HepG2 (cell line): ENCODE data around the gene PXDC1. TPM values are rescaled to one million over a fixed set of nuclear protein-coding genes. Genes with fewer than 3 reads are reported as not detected.

ENCODE experiments used
- ATAC-seq: fragments of 200-7000 bp; cut with Tn5 transposase; 3 replicates; pipeline ENCODE4 v1.9.1; 2020; ENCODE audit warnings: mild to moderate bottlenecking, moderate library complexity
- BruUV-seq: library from RNA; stranded (reverse); fragments of 400-500 nt; replicated peaks from 2 replicates; lab custom pipeline; 2021; lab: Mats Ljungman, UMichigan
- CTCF ChIA-PET: fragments of 300-600 bp; formaldehyde crosslinking; extraction: SDS; loops from one replicate; lab custom pipeline; 2021; ENCODE audit warnings: low total read pairs, inconsistent platforms, low intra/inter-chr PET ratio; lab: Yijun Ruan, JAX
- POLR2A ChIA-PET: fragments of 350-600 bp; sonication (Branson Sonifier 250); formaldehyde crosslinking; loops from one replicate; lab custom pipeline; 2020; ENCODE audit warnings: antibody characterized with exemption, inconsistent platforms; lab: Yijun Ruan, JAX
- DNase-seq: peaks from one replicate; pipeline ENCODE4 v3.0.0-alpha.2; 2015; ENCODE audit warnings: low spot score
- FAIRE-seq: peaks from 3 replicates; lab custom pipeline; 2011; peaks lifted over from hg19 to GRCh38; lab: Jason Lieb, UNC
- H2AFZ ChIP-seq: one replicate; pipeline ENCODE4 v1.6.1; 2011; ENCODE audit warnings: low read length, inconsistent platforms
- H3K27ac ChIP-seq: fragments of 300-600 bp; 3 replicates; pipeline ENCODE4 v1.8.0; 2011; ENCODE audit warnings: mixed run types, mild to moderate bottlenecking, mixed read lengths, low read length, inconsistent platforms; ENCODE audit not compliant: insufficient read depth; ENCODE audit errors: extremely low read length
- H3K27me3 ChIP-seq, 2 experiments: fragments of 200-600 bp in 1 of 2; 2 replicates in 1 of 2; 3 replicates in 1 of 2; pipeline versions ENCODE4 v1.6.0 to v1.8.0; 2011; ENCODE audit warnings: low read length in 2 of 2, mild to moderate bottlenecking in 2 of 2, moderate library complexity in 2 of 2, inconsistent platforms in 1 of 2; ENCODE audit not compliant: insufficient read depth in 2 of 2, control insufficient read depth in 1 of 2
- H3K36me3 ChIP-seq, 2 experiments: fragments of 200-600 bp in 1 of 2; replicated peaks in 1 of 2; 2 replicates in 1 of 2; 3 replicates in 1 of 2; pipeline versions ENCODE4 v1.5.1 to v1.8.0; 2011; ENCODE audit warnings: low read length in 2 of 2, inconsistent platforms in 1 of 2; ENCODE audit not compliant: insufficient read depth in 2 of 2, control insufficient read depth in 1 of 2
- H3K4me1 ChIP-seq: 2 replicates; pipeline ENCODE4 v1.5.1; 2012; ENCODE audit warnings: low read length, inconsistent platforms; ENCODE audit not compliant: insufficient read depth
- H3K4me2 ChIP-seq: 2 replicates; pipeline ENCODE4 v1.6.0; 2011; ENCODE audit warnings: low read depth, low read length, inconsistent platforms
- H3K4me3 ChIP-seq, 3 experiments: fragments of 200-600 bp in 1 of 3; sonication (generic), shearing (Covaris generic) in 1 of 3; replicated peaks in 1 of 3; 2 replicates each; pipeline ENCODE4 v1.5.1; 2011 to 2016; ENCODE audit warnings: low read length in 3 of 3, inconsistent platforms in 2 of 3, low read depth in 2 of 3, mild to moderate bottlenecking in 2 of 3, control low read depth in 1 of 3, mixed read lengths in 1 of 3; ENCODE audit not compliant: insufficient read depth in 1 of 3
- H3K79me2 ChIP-seq: one replicate; pipeline ENCODE4 v1.6.1; 2011; ENCODE audit warnings: low read length, inconsistent platforms; ENCODE audit not compliant: insufficient read depth
- H3K9ac ChIP-seq: 2 replicates; pipeline ENCODE4 v1.6.0; 2011; ENCODE audit warnings: mild to moderate bottlenecking, low read depth, low read length, inconsistent platforms; ENCODE audit not compliant: insufficient read depth
- H3K9me3 ChIP-seq: 2 replicates; pipeline ENCODE4 v1.5.1; 2012; ENCODE audit warnings: mild to moderate bottlenecking, low read length
- H4K20me1 ChIP-seq: 2 replicates; pipeline ENCODE4 v1.6.0; 2011; ENCODE audit warnings: inconsistent platforms, mild to moderate bottlenecking, low read length, moderate library complexity; ENCODE audit not compliant: insufficient read depth
- BHLHE40 ChIP-seq: IDR thresholded peaks from 2 replicates; pipeline ENCODE4 v1.6.1; 2011; ENCODE audit warnings: low read length, improper control_type of control experiment
- FOXM1 ChIP-seq: sonication (generic); formaldehyde crosslinking; IDR thresholded peaks from 2 replicates; pipeline ENCODE4 v1.5.0; 2020; ENCODE audit warnings: missing genetic modification reagents
- FOXP1 ChIP-seq, 2 experiments: fragments of 450-650 bp in 1 of 2; IDR thresholded peaks; 2 replicates each; pipeline ENCODE4 v1.6.1; 2017 to 2018; ENCODE audit warnings: antibody characterized with exemption in 1 of 2
- GATAD2A ChIP-seq: IDR thresholded peaks from 2 replicates; pipeline ENCODE4 v1.6.1; 2016
- KLF13 ChIP-seq: sonication (generic); formaldehyde crosslinking; IDR thresholded peaks from 2 replicates; pipeline ENCODE4 v1.4.0; 2020; ENCODE audit warnings: mild to moderate bottlenecking, missing genetic modification reagents
- MXI1 ChIP-seq: IDR thresholded peaks from 3 replicates; pipeline ENCODE4 v1.6.1; 2012; ENCODE audit warnings: low read depth, low read length, inconsistent platforms, borderline replicate concordance
- SRSF1 ChIP-seq: fragments of 200-400 bp; formaldehyde crosslinking; optimal IDR thresholded peaks from 2 replicates; pipeline ENCODE3; 2017; ENCODE audit warnings: mild to moderate bottlenecking, low read depth, low read length, moderate library complexity
- WGBS: methylation state at CpG from one replicate; pipeline ENCODE4 v1.1.6; 2017; ENCODE audit warnings: low lambda C conversion rate; 5-methylcytosine and 5-hydroxymethylcytosine counted together
- in situ Hi-C: cut with HindIII; loops from 2 replicates; pipeline ENCODE4 v1.10.0; 2017; ENCODE audit warnings: low pct_unique_long_range_greater_than_20kb; ENCODE audit not compliant: extremely low pct_ligation_motif_present
- intact Hi-C: fragments of 100-400 bp; cut with micrococcal nuclease; formaldehyde crosslinking; loops from one replicate; pipeline ENCODE4 v1.10.0; 2022; ENCODE audit not compliant: unreplicated experiment
- polyA plus RNA-seq, 8 experiments: library from polyadenylated mRNA; depleted of rRNA in 3 of 8; stranded (reverse) in 7 of 8; unstranded in 1 of 8; fragments of >200 nt; fragmentation: Illumina TruSeq in 4 of 8; extraction: Trizol in 4 of 8; gene quantifications; 2 replicates each; pipeline versions ENCODE4 v1.2.1 to v1.2.3, GENCODE V29; 2011 to 2016; ENCODE audit warnings: low read depth in 4 of 8, missing spikeins in 1 of 8, mixed read lengths in 1 of 8; ENCODE audit not compliant: insufficient read depth in 1 of 8
- total RNA-seq, 5 experiments: library from RNA; depleted of rRNA; stranded (reverse); fragments of >200 nt; fragmentation: Illumina TruSeq; extraction: Trizol; gene quantifications; 2 replicates each; pipeline ENCODE4 v1.2.3, GENCODE V29; 2016; ENCODE audit warnings: low read depth in 1 of 5
- TF ChIP-seq, protein P1 (sequence below): sonication (generic); formaldehyde crosslinking; IDR thresholded peaks from 2 replicates; pipeline ENCODE4 v1.8.0; 2022; ENCODE audit warnings: missing genetic modification reagents, mild to moderate bottlenecking, moderate library complexity, borderline replicate concordance
- TF ChIP-seq, protein P2 (sequence below): sonication (generic); formaldehyde crosslinking; conservative IDR thresholded peaks from 2 replicates; pipeline ENCODE4 v1.8.0; 2022; ENCODE audit warnings: mild to moderate bottlenecking, moderate library complexity, missing genetic modification reagents
- TF ChIP-seq, protein P3 (sequence below): sonication (generic); formaldehyde crosslinking; IDR thresholded peaks from 2 replicates; pipeline ENCODE4 v1.5.0; 2020; ENCODE audit warnings: missing genetic modification reagents
- TF ChIP-seq, protein P4 (sequence below): sonication (generic); formaldehyde crosslinking; IDR thresholded peaks from 2 replicates; pipeline ENCODE4 v1.4.0; 2020; ENCODE audit warnings: mild to moderate bottlenecking, missing genetic modification reagents

Gene PXDC1
- total and polyA plus RNA-seq, 2 of the 13 experiments (the other 11 are each of a cell fraction or from before 2014, with no cell fraction given) = 32.4 to 34.7 TPM

DNA sequence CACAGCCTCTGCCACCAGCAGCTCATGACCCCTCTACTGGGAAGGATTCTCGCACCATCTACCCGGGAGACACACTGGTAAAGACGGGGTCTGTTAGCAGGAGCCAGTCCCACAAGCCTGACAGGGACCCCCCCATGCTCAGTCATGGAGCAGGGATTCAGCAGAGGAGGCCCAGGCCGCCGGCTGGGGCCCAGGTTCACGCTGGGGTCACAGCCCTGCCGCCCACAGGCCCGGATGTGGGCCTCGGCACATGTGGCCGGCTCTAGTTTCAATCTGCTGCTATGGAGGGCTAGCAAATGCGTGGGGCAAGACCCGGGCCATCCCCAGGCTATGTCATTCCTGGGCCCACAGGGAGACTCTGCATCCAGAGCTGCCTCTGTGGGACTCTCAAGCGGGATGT is 25.1 kb downstream of the PXDC1 start:
- no peak; the same call in 2 of the 3 replicates for ATAC-seq
- BruUV-seq = no TSS peak
- Histone ChIP-seq H3K4me1 (no peaks in the 10 kb centered on the region), H3K4me3 (no peak overlapping the region), H3K79me2 (peaks cover 11% of the 10 kb centered on the region), H3K4me2 (no peak overlapping the region), H3K27ac (no peak overlapping the region), H3K36me3 (peaks cover 62 to 97% of the 10 kb centered on the region in 2 experiments), H3K27me3 (no peaks in the 10 kb centered on the region), H3K9me3 (no peaks in the 10 kb centered on the region), H4K20me1 (peaks cover 26% of the 10 kb centered on the region), H2AFZ (no peak overlapping the region), H3K9ac (no peak overlapping the region)
- CTCF ChIA-PET = no interaction called here
- 98% methylated on average over 7 of the region's 13 CpGs for WGBS
- DNase-seq = no peak
- FAIRE-seq = no peak
- POLR2A ChIA-PET = no interaction called here
- intact Hi-C loops (no loop called here), in situ Hi-C loops (no loop called here)
- TF ChIP-seq BHLHE40 = no peak
- no peak for TF ChIP-seq FOXP1 (IDR thresholded peaks at IDR 0.05)
- TF ChIP-seq FOXP1 (CRISPR knock-in tag; IDR thresholded peaks at IDR 0.05) = no peak
- TF ChIP-seq, protein P1, sequence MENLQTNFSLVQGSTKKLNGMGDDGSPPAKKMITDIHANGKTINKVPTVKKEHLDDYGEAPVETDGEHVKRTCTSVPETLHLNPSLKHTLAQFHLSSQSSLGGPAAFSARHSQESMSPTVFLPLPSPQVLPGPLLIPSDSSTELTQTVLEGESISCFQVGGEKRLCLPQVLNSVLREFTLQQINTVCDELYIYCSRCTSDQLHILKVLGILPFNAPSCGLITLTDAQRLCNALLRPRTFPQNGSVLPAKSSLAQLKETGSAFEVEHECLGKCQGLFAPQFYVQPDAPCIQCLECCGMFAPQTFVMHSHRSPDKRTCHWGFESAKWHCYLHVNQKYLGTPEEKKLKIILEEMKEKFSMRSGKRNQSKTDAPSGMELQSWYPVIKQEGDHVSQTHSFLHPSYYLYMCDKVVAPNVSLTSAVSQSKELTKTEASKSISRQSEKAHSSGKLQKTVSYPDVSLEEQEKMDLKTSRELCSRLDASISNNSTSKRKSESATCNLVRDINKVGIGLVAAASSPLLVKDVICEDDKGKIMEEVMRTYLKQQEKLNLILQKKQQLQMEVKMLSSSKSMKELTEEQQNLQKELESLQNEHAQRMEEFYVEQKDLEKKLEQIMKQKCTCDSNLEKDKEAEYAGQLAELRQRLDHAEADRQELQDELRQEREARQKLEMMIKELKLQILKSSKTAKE (CRISPR knock-in tag) = no peak
- no peak for TF ChIP-seq GATAD2A (CRISPR knock-in tag)
- TF ChIP-seq, protein P2, sequence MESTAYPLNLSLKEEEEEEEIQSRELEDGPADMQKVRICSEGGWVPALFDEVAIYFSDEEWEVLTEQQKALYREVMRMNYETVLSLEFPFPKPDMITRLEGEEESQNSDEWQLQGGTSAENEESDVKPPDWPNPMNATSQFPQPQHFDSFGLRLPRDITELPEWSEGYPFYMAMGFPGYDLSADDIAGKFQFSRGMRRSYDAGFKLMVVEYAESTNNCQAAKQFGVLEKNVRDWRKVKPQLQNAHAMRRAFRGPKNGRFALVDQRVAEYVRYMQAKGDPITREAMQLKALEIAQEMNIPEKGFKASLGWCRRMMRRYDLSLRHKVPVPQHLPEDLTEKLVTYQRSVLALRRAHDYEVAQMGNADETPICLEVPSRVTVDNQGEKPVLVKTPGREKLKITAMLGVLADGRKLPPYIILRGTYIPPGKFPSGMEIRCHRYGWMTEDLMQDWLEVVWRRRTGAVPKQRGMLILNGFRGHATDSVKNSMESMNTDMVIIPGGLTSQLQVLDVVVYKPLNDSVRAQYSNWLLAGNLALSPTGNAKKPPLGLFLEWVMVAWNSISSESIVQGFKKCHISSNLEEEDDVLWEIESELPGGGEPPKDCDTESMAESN (CRISPR knock-in tag) = no peak
- TF ChIP-seq SRSF1 = no peak
- no peak for TF ChIP-seq MXI1
- no peak for TF ChIP-seq FOXM1 (CRISPR knock-in tag)
- TF ChIP-seq, protein P3, sequence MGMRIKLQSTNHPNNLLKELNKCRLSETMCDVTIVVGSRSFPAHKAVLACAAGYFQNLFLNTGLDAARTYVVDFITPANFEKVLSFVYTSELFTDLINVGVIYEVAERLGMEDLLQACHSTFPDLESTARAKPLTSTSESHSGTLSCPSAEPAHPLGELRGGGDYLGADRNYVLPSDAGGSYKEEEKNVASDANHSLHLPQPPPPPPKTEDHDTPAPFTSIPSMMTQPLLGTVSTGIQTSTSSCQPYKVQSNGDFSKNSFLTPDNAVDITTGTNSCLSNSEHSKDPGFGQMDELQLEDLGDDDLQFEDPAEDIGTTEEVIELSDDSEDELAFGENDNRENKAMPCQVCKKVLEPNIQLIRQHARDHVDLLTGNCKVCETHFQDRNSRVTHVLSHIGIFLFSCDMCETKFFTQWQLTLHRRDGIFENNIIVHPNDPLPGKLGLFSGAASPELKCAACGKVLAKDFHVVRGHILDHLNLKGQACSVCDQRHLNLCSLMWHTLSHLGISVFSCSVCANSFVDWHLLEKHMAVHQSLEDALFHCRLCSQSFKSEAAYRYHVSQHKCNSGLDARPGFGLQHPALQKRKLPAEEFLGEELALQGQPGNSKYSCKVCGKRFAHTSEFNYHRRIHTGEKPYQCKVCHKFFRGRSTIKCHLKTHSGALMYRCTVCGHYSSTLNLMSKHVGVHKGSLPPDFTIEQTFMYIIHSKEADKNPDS (CRISPR knock-in tag) = no peak
- TF ChIP-seq, protein P4, sequence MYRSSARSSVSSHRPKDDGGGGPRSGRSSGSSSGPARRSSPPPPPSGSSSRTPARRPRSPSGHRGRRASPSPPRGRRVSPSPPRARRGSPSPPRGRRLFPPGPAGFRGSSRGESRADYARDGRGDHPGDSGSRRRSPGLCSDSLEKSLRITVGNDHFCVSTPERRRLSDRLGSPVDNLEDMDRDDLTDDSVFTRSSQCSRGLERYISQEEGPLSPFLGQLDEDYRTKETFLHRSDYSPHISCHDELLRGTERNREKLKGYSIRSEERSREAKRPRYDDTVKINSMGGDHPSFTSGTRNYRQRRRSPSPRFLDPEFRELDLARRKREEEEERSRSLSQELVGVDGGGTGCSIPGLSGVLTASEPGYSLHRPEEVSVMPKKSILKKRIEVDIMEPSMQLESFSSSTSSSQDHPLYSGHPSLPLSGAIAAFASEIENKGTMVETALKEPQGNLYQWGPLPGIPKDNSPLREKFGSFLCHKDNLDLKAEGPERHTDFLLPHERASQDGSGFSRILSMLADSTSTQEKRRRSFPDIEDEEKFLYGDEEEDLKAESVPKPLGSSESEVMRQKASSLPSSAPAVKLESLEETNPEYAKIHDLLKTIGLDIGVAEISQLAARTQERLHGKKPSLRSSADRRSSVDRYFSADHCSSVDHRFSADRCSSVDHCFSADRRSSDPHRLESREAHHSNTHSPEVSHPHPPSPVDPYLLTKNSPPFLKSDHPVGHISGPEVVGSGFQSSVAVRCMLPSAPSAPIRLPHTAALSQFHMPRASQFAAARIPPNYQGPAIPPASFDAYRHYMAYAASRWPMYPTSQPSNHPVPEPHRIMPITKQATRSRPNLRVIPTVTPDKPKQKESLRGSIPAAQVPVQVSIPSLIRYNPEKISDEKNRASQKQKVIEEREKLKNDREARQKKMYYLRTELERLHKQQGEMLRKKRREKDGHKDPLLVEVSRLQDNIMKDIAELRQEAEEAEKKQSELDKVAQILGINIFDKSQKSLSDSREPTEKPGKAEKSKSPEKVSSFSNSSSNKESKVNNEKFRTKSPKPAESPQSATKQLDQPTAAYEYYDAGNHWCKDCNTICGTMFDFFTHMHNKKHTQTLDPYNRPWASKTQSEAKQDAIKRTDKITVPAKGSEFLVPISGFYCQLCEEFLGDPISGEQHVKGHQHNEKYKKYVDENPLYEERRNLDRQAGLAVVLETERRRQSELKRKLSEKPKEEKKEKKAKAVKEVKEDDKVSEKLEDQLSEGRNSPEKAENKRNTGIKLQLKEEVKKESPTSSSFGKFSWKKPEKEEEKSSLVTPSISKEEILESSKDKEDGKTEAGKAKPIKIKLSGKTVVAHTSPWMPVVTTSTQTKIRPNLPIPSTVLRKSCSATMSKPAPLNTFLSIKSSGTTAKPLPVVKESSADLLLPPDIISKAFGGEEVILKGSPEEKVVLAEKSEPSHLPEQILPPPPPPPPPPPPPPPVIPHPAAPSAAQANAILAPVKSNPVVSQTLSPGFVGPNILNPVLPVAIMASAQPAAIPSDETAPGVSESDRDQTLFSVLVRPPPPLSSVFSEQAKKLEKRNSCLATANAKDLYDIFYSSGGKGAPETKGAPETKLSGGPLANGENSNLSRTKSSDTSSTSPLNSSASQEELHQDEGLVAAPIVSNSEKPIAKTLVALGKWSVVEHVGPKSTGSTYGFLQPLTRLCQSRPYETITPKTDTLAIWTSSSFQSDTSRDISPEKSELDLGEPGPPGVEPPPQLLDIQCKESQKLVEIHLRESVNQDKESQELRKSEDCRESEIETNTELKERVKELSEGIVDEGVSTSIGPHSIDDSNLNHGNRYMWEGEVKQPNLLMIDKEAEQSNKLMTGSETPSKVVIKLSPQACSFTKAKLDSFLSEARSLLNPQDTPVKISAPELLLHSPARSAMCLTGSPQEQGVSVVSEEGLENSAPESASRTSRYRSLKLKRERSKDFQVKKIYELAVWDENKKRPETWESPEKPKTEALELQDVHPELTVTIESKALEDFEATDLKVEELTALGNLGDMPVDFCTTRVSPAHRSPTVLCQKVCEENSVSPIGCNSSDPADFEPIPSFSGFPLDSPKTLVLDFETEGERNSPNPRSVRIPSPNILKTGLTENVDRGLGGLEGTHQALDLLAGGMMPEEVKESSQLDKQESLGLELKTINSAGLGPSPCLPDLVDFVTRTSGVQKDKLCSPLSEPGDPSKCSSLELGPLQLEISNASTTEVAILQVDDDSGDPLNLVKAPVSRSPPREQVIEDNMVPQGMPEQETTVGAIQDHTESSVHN (CRISPR knock-in tag) = no peak
- TF ChIP-seq KLF13 (CRISPR knock-in tag) = no peak
